Measurements from ENCODE around the gene PATL2. TPM values are rescaled to one million over a fixed set of nuclear protein-coding genes. Genes with fewer than 3 reads are reported as not detected.

PATL2 gene
- total RNA-seq, 2 experiments from 2014 or later: 4.8 to 8.8 TPM

GRCh38 chr15:44712346-44713005 lies 1.4 kb upstream of the PATL2 start:
- POLR2A ChIA-PET: interaction anchor here (0.8 to 9.5 kb wide), 7 partner anchors 9 to 890 kb away, joined by 3 to 116 read pairs (median 12); partner anchors contain the start of genes SPG11 and TRIM69
- DNase-seq (ENCODE audit: low spot score): peak; percentile 76
- peak overlapping the region; percentile 89 for H3K4me3 ChIP-seq (ENCODE audit: low read depth, low read length, poor library complexity, severe bottlenecking)
- no peak overlapping the region for H2AFZ ChIP-seq (ENCODE audit: low read length)
- no peaks in the 10 kb centered on the region for H3K9me3 ChIP-seq (ENCODE audit: low read length)
- H3K36me3 ChIP-seq (ENCODE audit: insufficient read depth, low read length): peaks cover 64% of the 10 kb centered on the region
- peaks cover 36% of the 10 kb centered on the region for H4K20me1 ChIP-seq (ENCODE audit: insufficient read depth, low read length)
- BruUV-seq (replicated peaks): no TSS peak
- intact Hi-C loops (cut with micrococcal nuclease; ENCODE audit: unreplicated experiment): loop anchor here (2.0 to 5.0 kb wide), 2 partner anchors 24 to 285 kb away; partner anchors contain the start of genes CTDSPL2 and TRIM69
- H3K27ac ChIP-seq (ENCODE audit: low read depth, low read length, poor library complexity, severe bottlenecking): peak overlapping the region; percentile 91
- H3K4me1 ChIP-seq (ENCODE audit: insufficient read depth, low read length, poor library complexity, severe bottlenecking): peaks cover 53% of the 10 kb centered on the region
- TF ChIP-seq EZH2phosphoT487 (IDR thresholded peaks at IDR 0.05; ENCODE audit: borderline replicate concordance, low read depth, low read length): no peak
- TF ChIP-seq, protein P1, sequence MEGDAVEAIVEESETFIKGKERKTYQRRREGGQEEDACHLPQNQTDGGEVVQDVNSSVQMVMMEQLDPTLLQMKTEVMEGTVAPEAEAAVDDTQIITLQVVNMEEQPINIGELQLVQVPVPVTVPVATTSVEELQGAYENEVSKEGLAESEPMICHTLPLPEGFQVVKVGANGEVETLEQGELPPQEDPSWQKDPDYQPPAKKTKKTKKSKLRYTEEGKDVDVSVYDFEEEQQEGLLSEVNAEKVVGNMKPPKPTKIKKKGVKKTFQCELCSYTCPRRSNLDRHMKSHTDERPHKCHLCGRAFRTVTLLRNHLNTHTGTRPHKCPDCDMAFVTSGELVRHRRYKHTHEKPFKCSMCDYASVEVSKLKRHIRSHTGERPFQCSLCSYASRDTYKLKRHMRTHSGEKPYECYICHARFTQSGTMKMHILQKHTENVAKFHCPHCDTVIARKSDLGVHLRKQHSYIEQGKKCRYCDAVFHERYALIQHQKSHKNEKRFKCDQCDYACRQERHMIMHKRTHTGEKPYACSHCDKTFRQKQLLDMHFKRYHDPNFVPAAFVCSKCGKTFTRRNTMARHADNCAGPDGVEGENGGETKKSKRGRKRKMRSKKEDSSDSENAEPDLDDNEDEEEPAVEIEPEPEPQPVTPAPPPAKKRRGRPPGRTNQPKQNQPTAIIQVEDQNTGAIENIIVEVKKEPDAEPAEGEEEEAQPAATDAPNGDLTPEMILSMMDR (conservative IDR thresholded peaks at IDR 0.05; ENCODE audit: low read length): 0 out of 2 replicates have a peak, but pooled peaks have one; percentile 1
- peaks cover 72% of the 10 kb centered on the region for H3K79me2 ChIP-seq (ENCODE audit: insufficient read depth, low read depth, low read length)
- H3K4me2 ChIP-seq (ENCODE audit: low read length): peak overlapping the region; percentile 92
- CTCF ChIA-PET (ENCODE audit: unreplicated experiment): interaction anchor here (2.1 kb wide), 1 partner anchor 24 kb away, joined by 10 read pairs; the partner anchor contains the start of gene TRIM69
- no peaks in the 10 kb centered on the region for H3K9me2 ChIP-seq (ENCODE audit: insufficient read depth, low read length)

DNA sequence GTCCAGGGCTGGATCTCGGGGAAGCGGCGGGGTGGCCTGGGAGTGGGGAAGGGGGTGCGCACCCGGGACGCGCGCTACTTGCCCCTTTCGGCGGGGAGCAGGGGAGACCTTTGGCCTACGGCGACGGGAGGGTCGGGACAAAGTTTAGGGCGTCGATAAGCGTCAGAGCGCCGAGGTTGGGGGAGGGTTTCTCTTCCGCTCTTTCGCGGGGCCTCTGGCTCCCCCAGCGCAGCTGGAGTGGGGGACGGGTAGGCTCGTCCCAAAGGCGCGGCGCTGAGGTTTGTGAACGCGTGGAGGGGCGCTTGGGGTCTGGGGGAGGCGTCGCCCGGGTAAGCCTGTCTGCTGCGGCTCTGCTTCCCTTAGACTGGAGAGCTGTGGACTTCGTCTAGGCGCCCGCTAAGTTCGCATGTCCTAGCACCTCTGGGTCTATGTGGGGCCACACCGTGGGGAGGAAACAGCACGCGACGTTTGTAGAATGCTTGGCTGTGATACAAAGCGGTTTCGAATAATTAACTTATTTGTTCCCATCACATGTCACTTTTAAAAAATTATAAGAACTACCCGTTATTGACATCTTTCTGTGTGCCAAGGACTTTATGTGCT lies 721 bp upstream of the PATL2 start:
- H4K20me1 ChIP-seq (ENCODE audit: insufficient read depth, low read length): peaks cover 31% of the 10 kb centered on the region
- H3K4me1 ChIP-seq (ENCODE audit: insufficient read depth, low read length, poor library complexity, severe bottlenecking): peaks cover 47% of the 10 kb centered on the region
- peak overlapping the region; percentile 89 for H3K4me3 ChIP-seq (ENCODE audit: low read depth, low read length, poor library complexity, severe bottlenecking)
- BruUV-seq (replicated peaks): TSS peak; percentile 66
- H3K9me2 ChIP-seq (ENCODE audit: insufficient read depth, low read length): no peaks in the 10 kb centered on the region
- H3K9me3 ChIP-seq (ENCODE audit: low read length): no peaks in the 10 kb centered on the region
- ChIA-PET CTCF (ENCODE audit: unreplicated experiment) (no interaction called here), POLR2A (interaction anchor here (2.7 to 9.5 kb wide), 4 partner anchors 10 to 47 kb away, joined by 12 to 116 read pairs (median 59); partner anchors contain the start of genes SPG11 and TRIM69)
- peak overlapping the region; percentile 91 for H3K27ac ChIP-seq (ENCODE audit: low read depth, low read length, poor library complexity, severe bottlenecking)
- H2AFZ ChIP-seq (ENCODE audit: low read length): no peak overlapping the region
- intact Hi-C loops (cut with micrococcal nuclease; ENCODE audit: unreplicated experiment): loop anchor here (1.0 to 5.0 kb wide), 4 partner anchors 12 to 285 kb away; partner anchors contain the start of genes CTDSPL2, EIF3J and TRIM69
- peak overlapping the region; percentile 92 for H3K4me2 ChIP-seq (ENCODE audit: low read length)
- TF ChIP-seq, protein P1 (conservative IDR thresholded peaks at IDR 0.05; ENCODE audit: low read length): 0 out of 2 replicates have a peak, but pooled peaks have one; percentile 9
- TF ChIP-seq EZH2phosphoT487 (IDR thresholded peaks at IDR 0.05; ENCODE audit: borderline replicate concordance, low read depth, low read length): no peak
- H3K79me2 ChIP-seq (ENCODE audit: insufficient read depth, low read depth, low read length): peaks cover 72% of the 10 kb centered on the region
- H3K36me3 ChIP-seq (ENCODE audit: insufficient read depth, low read length): peaks cover 58% of the 10 kb centered on the region
- peak; percentile 68 for DNase-seq (ENCODE audit: low spot score)

All from OCI-LY7 (cell line).